HG03045 (cell line): ENCODE data around the gene XPA.
"Not testable (repeated sequence)": the region's sequence is repeated elsewhere in the genome, so short reads cannot be mapped to it uniquely, and the experiment has no call there.

Experiments used
- ATAC-seq: cut with Tn5 transposase; IDR thresholded peaks from one replicate; pipeline ENCODE4 v1.9.1; 2021; ENCODE audit warnings: mild to moderate bottlenecking, moderate library complexity; ENCODE audit not compliant: unreplicated experiment

The XPA gene

GRCh38 chr9:97704345-97704677 is 7.2 kb upstream of the XPA start:
- no peak for ATAC-seq

DNA sequence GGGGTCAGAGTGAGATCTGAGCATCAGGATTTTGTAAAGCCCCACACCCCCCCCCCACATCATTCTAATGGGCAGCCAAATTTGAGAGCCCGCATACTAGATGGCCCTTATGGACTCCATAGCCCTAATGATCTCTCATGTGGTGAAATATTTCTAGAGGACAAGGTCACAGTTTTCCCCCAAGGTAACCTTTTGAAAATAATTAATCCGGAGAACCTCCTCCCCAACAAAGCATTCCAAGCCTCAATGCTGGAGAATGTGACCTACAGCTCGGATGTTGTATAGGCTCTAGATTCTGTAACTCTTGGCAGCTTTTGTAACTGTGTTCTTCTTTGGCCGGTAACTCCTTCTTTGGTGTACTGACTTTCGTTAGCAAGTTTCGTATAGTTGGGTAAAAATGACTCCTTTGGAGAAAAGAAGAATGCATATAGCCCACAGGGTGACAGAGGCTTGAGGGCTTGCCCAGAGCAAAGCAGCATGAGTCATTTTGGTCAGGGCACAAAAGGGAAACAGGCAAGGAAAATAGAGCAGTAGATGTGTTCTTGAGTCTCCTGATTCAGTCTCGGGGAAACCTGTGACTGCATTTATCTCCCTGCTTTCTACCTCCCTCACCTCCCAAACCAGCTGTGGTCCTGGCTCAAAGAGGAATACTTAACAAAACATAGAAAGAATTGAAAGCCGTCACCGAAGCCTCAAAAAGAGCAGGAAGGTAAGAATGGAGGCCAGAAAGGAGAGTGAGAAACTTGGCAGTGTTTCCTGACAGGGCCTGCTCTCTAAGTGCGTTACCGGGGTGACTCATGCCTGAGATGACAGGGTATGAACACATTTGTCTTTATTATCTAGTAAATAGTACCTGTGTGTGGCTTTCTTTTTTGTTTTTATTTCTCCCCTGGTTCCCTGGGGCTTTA is 6.6 kb upstream of the XPA start:
- no peak for ATAC-seq

DNA sequence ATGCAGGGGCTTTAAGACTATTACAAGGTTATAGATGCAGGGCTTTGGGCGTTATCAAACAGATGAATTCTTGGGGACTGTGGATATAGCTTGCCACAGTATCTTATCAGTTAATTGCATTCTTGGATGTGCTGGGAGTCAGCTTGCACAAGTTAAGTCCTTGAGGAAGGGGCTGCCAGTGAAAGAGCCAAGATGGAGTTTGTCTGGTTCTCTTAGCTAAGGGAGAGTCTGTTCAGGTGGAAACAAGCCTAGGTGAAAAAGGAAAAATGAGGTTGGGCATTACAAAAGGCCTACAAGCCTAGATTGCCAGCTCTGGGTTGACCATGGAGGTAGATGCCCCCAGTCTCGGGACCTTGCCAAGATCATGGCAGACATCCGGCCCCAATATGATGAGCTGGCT is 2.7 kb upstream of the XPA start:
- not testable (repeated sequence) for ATAC-seq

DNA sequence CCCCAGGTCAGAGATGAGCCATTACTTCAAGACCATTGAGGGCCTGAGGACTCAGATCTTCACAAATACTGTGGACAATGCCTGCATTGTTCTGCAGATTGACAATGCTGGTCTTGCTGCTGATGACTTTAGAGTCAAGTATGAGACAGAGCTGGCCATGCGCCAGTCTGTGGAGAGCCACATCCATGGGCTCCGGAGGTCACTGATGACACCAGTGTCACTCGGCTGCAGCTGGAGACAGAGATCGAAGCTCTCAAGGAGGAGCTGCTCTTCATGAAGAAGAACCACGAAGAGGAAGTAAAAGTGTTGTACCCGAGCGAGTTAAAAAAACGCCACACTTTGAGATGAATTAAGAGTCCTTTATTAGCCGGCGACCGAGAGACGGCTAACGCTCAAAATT is 2.1 kb upstream of the XPA start:
- not testable (repeated sequence) for ATAC-seq

- no peak for ATAC-seq
Observed at GRCh38 chr9:97698865-97699264, 1.7 kb upstream of the XPA start.

- ATAC-seq: no peak
Observed at GRCh38 chr9:97697837-97698236, 697 bp upstream of the XPA start.

DNA sequence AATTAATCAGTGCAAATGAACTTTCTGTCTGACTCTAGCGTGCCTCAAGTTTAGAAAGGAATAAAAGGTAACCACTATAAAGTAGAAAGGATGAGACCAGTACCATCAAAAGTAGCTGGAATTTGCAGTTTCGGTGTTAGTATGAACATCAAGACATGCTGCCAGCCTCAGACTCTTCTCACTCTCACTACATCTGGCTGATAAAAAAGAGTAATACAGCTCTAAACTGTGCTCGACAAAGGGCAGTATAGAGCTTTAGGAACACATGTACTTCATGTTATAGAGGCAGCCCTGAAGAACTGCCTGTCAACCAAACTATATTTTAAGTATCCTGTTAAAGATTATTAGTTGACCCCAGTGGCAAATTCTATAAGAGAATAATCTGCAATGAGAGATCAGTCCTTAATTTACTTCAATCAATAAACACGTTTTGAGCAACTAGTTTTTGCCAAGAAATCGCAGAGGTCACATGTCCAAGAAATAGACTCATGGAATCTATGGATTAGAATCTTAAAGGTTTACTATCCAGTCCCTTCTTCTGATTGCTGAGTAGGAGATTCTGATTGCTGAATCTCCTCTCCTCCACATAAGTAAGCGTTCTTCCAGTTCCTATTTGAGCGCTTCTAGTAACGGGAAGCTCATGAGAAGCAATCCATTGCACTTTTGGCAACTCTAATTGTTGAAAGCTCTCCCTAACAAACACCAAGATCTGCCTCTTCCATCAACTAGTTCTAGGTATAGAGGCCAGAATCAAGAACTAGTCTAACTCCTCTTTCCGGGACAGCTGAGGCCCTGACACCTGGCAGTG is 941 bp downstream of the XPA start:
- ATAC-seq: no peak

DNA sequence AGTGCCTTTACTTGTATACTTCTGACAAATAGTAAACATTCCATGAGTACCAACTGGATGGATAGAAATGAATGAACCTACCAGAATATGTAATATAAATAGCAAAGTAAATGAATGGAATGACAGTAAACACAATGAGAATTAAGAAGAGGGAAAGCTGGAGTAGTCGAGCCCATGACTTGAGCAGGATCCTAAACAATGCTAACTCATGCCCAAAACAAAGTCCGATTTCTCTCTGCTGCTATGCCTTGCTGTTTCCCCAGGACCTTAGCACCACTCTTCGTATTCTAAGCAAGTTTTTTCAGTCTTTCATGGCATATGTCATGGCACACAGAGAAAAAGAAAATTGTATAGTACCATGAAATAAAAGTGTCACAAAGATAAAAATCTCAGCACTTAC is 1.8 kb downstream of the XPA start:
- ATAC-seq: no peak

- no peak for ATAC-seq
Observed at GRCh38 chr9:97694769-97695168, 2.4 kb downstream of the XPA start.

DNA sequence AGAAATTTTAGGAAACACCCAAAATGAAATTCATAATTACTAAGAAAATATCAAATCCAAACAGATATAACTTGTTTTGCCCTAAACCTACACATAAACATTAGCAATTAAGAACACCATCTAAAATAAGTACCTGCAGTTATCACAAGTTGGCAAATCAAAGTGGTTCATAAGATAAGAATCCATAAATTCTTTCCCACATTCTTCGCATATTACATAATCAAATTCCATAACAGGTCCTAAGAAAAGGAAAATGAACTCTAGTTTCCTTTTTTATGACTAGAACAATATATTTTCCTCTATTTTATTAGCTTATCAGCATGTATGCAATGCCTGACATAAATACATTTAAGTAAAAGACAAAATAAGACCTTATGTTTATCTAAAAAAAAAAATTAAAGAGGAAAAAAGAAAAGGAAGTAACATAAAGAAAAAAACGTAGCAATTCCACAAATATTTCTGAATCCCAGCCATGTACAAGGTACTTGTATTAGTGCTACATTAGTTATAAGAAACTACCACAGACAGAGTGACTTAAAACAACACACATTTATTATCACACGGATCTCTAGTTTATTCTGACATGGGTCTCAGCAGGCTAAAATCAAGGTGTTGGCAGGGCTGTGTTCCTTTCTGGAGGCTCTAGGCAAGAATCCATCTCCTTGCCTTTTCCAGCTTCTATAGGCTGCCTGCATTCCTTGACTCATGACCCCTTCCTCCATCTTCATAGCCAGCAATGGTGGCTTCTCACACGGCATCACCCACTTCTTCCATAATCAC is 7.5 kb downstream of the XPA start:
- ATAC-seq: no peak

DNA sequence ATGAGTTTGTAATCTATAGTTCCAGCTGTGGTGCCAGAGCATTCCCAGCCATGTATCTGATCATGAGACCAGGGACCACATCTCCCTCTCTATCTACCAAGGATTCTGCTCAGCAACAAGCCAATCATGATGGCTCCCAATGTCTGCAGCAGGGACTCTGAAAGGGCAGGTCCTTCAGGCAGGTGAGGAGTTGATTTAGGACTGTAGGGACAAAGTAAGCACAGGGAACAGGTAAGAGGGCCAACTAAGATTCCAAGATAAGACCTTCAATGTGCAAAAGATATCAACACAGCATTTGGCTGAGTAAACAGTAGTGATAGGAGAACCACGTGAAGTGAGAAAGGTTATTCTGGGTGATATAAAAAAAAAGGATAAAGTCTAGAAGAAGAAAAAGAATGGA is 8.5 kb downstream of the XPA start:
- no peak for ATAC-seq

- no peak for ATAC-seq
Observed at GRCh38 chr9:97682242-97682641, 14.9 kb downstream of the XPA start.

DNA sequence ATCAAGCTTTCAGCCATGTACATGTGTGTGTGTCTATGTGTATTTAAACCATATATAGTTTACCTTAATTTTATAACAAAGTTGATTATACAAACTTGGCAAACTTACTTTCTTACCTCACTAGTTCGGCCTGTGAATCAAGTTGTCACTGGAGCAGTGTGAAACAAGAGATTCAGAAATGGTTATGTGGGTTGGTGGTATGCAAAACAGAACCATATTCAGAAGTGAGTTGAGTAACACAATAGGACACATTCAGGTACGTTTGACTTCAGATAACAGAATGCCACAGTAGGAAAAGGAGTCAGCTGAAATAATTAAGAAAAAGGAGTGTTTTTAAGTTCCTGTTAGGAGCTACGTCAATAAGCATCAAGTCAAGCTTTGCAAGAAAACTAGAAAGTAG is 21.5 kb downstream of the XPA start:
- ATAC-seq: no peak

DNA sequence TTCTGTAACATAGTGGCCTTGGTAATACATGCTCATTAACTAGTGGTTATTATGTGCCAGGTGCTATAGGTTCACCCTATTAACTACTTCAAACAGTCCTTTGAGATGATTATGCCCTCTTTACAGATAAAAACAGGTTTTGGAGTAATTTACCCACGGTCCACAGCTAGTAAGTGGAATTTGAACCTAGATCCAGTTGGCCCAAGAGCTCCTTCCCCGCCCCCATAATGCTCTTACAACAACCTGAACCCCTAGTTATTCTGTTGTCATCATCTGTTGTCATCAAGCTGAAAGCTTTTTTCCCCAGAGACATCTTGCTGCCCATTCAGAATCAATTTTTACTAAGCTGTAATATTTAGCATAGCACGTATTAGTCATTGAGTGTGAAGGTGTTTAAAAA is 23.2 kb downstream of the XPA start:
- no peak for ATAC-seq

GRCh38 chr9:97672403-97672802 is 24.7 kb downstream of the XPA start:
- ATAC-seq: no peak

DNA sequence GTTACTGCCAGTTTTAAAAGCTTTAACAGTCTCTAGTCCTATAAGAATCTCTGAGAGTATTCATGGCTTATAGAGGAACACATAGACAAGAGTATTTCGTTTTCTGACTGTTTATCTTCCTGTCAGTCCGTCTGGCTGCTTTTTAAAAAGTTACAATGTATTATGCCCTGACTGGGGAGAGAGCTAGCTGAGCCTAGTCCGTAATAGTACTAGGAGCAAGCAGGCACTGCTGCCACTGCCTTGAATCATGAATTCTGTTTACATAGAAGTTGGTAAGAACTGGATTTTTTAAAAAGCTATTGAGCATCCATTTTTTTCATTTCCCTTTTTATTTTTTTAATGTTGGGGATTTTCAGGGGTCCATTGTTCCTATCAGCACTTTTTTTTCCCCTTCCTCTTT is 26.6 kb downstream of the XPA start:
- no peak for ATAC-seq

DNA sequence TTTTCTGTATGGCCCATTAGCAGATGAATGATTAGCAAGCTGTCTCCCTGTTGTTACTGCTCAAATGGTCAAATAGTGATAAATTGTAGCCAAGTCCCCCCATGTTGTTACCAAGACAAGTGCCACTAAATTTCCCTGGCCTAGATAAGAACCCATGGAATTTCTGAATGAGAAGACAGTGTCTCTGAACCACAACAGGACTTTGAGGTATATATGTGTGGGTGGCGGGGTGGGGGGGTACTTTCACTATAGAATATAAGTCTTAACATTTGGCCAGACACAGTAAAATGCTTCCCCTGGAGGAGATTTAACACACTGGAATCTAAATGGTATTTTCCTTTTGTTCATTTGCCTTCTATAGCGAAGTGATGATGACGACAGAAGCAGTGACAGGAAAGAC is 28.7 kb downstream of the XPA start:
- ATAC-seq: no peak

DNA sequence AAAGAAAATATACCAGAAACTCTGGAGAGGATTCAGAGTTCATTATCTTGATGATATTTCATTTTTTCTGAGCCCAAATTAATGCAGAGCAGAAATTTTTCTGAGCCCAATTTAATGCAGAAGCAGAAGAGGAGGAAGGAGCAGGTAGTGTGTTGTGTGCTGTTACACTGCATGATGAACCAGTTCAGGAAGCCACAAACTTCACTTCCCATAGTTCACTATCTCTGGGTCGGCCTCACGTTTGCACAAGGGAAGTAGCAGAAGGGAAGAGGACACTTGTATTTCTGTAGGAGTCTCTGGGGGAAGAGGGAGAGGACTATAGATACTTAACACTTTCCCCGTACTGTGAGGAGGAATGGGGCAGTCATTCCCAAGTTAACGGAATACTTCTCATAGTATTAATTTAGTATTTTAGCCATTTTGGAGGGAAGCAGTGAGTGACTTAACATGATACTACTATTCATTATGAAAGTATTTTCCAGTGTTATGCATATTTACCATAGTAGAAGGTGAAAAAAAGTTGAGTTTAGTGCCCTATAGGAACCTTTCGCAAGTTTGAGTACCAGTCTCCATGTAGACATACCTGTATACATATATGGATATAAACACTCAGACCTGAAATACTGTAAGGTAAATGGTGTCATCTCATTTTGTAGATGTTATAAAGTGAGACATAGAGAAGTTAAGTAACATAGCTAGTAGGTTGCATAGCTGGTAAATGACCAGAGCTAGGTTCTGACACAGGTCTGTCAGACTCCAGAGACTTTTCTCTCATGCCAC is 30.0 kb downstream of the XPA start:
- no peak for ATAC-seq

DNA sequence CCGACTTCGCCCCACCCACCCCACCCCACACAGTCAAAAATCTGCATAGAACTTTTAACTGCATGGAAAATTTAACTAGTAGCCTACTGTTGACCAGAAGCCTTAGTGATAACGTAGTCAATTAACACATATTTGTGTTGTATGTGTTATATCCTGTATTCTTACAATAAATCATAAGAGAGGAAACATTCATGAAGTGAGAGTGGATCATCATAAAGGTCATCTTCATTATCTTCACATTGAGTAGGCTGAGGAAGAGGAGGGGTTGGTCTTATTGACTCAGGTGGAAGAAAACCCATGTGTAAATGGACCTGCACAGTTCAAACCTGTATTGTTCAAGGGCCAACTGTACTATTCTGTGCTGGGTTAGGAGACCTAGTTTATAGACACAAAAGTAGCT is 31.4 kb downstream of the XPA start:
- no peak for ATAC-seq

DNA sequence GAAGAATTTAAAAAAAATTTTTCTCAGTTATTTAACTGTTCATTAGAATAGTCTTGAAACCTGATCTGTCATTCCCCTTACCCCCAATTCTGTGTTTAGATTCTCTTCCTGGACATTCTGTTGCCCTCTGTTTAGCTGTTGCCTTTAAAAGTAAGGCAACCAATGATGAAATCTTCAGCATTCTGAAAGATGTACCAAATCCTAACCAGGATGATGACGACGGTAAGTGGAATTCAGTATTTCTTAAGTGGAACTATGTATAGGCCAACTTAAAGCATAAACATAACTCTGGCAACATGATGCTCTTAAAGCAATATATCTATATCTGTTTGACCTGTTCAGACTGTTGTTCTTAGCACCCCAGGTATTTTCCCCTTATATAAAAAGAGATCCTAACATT is 36.3 kb downstream of the XPA start:
- ATAC-seq: no peak

DNA sequence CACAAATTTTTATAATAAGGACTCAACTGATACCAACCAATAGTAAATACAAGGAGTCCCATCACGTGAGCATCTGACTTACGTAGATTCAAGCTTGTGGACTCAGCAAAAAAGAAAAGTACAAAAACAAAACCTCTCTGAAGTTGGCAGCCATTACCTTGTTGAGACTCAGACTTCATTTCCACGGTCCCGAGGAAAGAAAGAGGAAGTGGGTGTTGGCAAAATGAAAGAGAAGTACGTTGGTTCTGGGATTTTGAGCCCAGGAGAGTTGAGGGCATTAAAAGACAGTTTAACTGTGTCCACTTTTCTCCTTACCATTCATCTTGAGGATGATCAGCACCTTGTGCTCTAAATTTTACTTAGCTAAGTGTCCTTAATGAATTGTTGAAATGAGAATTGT is 36.8 kb downstream of the XPA start:
- no peak for ATAC-seq
